Effector memory CD8-positive, alpha-beta T cell (primary cell): ENCODE measurements around the gene TPK1.
"Not testable (repeated sequence)": the region's sequence is repeated elsewhere in the genome, so short reads cannot be mapped to it uniquely, and the experiment has no call there.

ENCODE experiments used
- ATAC-seq: fragments of 150-1000 bp; cut with Tn5 transposase; replicated peaks from 2 replicates; pipeline ENCODE4 v1.10.0; 2021; ENCODE audit warnings: mild to moderate bottlenecking, moderate library complexity
- DNase-seq, 3 experiments: peaks; one replicate each; pipeline ENCODE4 v3.0.0; 2021
- H3K27ac Mint-ChIP-seq, 2 donors: one replicate each; pipeline ENCODE4 v1.8.0; 2022; ENCODE audit warnings: mild to moderate bottlenecking in 2 of 2, mixed read lengths in 2 of 2, moderate library complexity in 2 of 2
- H3K27me3 Mint-ChIP-seq, 2 donors: one replicate each; pipeline ENCODE4 v1.8.0; 2022; ENCODE audit warnings: mixed read lengths in 2 of 2
- H3K36me3 Mint-ChIP-seq: one replicate; pipeline ENCODE4 v1.8.0; 2022; ENCODE audit warnings: mild to moderate bottlenecking, moderate library complexity, mixed read lengths; ENCODE audit not compliant: insufficient read depth
- H3K4me1 Mint-ChIP-seq, 2 donors: one replicate each; pipeline ENCODE4 v1.8.0; 2022; ENCODE audit warnings: low read depth in 2 of 2, mixed read lengths in 2 of 2
- H3K4me3 Mint-ChIP-seq, 2 donors: one replicate each; pipeline ENCODE4 v1.8.0; 2022; ENCODE audit warnings: mild to moderate bottlenecking in 2 of 2, mixed read lengths in 2 of 2, moderate library complexity in 2 of 2
- H3K9me3 Mint-ChIP-seq, 2 donors: one replicate each; pipeline ENCODE4 v1.8.0; 2022; ENCODE audit warnings: mixed read lengths in 2 of 2

Gene TPK1

DNA sequence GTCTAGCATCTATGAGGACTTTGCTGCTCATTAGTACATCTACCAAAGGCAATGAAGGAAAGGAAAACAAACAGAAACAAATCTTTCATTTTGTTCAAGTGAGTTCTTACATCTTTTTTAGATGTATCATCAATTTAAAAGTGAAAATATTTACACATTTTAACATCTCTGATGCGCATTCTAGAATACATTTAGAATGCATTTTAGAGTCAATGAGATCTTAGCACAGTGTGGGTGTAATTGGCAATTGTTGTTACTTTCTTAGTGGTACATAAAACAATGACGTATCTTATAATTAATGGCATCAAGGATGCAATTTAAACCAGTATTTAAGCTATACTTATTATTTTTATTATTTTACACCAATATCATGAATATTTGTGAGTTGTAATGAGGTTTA is 51.4 kb downstream of the TPK1 start:
- no peaks in the 10 kb centered on the region for H3K4me1 Mint-ChIP-seq
- H3K9me3 Mint-ChIP-seq, result no peaks in the 10 kb centered on the region
- DNase-seq (no peak), ATAC-seq (no peak)
- H3K27ac Mint-ChIP-seq, result no peak overlapping the region
- no peaks in the 10 kb centered on the region for H3K27me3 Mint-ChIP-seq
- H3K4me3 Mint-ChIP-seq, result no peak overlapping the region
- H3K36me3 Mint-ChIP-seq, result no peaks in the 10 kb centered on the region

DNA sequence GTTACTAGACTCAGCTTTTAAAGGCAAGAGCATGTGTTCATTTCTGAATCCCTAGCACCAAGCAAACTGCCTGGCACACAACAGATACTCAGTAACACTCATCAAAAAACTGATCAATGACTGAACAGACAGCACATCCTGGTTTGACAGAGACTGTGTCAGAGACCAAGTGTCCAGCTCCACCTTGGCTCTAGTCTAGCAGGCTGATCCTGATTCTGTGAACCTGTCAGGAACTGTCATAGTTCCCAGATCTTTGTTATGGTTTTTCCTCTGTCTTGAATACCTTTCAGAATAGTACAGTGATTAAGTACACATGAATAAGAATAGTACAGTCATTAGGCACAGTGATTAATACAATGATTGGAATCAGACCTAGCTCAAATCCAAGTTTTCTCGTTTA is 53.0 kb downstream of the TPK1 start:
- DNase-seq (no peak), ATAC-seq (no peak)
- Mint-ChIP-seq H3K4me3 (no peak overlapping the region), H3K4me1 (peaks cover under 1 to 1% of the 10 kb centered on the region in 2 donors), H3K27me3 (no peaks in the 10 kb centered on the region), H3K9me3 (no peaks in the 10 kb centered on the region), H3K36me3 (no peaks in the 10 kb centered on the region), H3K27ac (no peak overlapping the region)

DNA sequence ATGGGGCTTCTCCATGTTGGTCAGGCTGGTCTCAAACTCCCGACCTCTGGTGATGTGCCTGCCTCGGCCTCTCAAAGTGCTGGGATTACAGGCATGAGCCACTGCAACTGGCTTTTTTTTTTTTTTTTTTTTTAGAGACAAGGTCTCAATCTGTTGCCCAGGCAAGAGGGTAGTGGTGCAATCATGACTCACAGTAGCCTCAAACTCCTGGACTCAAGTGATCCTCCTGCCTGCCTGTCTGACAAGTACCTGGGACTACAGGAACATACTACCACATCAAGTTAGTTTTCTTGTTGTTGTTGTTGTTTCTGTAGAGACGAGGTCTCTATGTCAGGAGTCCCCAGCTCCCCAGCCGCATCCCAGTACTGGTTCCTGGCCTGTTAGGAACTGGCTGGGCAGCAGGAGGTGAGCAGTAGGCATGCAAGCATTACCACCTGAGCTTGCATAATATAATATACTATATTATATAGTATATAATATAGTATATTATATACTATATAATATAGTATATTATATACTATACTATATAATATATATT is 55.7 kb downstream of the TPK1 start:
- Mint-ChIP-seq H3K4me1 (peaks cover 5 to 20% of the 10 kb centered on the region in 2 donors), H3K4me3 (no peak overlapping the region), H3K9me3 (no peaks in the 10 kb centered on the region), H3K27ac (no peak overlapping the region), H3K27me3 (no peaks in the 10 kb centered on the region), H3K36me3 (no peaks in the 10 kb centered on the region)
- no peak for DNase-seq
- ATAC-seq, result no peak

DNA sequence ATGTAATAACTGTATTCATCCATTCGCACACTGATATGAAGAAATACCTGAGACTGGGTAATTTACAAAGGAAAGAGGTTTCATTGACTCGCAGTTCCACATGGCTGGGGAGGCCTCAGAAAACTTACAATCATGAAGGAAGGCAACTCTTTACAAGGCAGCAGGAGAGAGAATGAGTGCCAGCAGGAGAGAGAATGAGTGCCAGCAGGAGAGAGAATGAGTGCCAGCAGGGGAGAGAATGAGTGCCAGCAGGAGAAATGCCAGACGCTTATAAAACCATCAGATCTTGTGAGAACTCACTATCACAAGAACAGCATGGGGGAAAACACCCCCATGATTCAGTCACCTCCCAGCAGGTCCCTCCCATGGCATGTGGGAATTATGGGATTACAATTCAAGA is 58.0 kb downstream of the TPK1 start:
- ATAC-seq, DNase-seq, H3K36me3 Mint-ChIP-seq, H3K4me3 Mint-ChIP-seq, H3K27me3 Mint-ChIP-seq, H3K9me3 Mint-ChIP-seq: not testable (repeated sequence)
- peak overlapping the region in 1 of 2 donors; percentile 71 for H3K27ac Mint-ChIP-seq
- H3K4me1 Mint-ChIP-seq, result peaks cover 5 to 21% of the 10 kb centered on the region in 2 donors

DNA sequence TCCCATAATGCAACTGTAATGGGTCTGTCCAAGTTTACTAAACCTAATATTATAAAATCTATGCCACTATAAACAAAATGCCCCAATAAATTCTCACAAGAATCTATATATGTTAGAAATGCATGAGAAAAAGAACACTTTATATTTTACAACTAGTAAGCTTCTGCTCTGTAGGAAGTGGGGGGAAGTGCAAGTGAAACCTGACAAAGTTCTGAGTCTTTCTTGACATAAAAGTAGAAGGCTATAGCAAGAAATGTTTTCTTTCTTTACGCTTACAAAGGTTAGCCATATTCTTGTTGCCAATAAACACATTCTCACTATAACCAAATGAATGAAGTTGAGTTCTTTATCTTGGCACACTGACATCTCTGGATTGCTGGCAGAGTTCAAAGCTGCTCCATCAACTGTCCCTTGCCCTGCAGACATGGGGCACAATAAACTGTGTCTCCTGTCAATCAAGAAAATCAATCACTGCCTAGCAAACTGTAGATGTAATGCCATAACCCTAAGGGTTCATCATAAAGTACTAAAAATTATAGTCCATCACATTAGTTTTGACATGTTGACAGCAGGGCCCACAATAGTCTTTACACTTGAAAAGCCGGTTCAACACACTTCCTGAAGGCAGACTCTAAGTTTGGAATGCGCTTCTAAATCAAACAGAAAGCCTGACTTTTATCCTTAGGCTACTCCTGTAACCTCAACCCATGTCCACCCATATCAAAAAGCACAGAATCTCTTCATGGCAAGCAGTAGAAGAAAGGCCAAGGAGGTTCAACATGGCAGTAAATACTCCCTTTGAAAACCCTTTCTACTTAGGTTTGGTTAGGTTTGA is 58.6 kb downstream of the TPK1 start:
- H3K36me3 Mint-ChIP-seq, result no peaks in the 10 kb centered on the region
- H3K27me3 Mint-ChIP-seq, result no peaks in the 10 kb centered on the region
- no peak for DNase-seq
- H3K9me3 Mint-ChIP-seq, result no peaks in the 10 kb centered on the region
- no peak overlapping the region for H3K4me3 Mint-ChIP-seq
- peak overlapping the region in 1 of 2 donors; percentile 71 for H3K27ac Mint-ChIP-seq
- H3K4me1 Mint-ChIP-seq, result peaks cover 5 to 21% of the 10 kb centered on the region in 2 donors
- no peak for ATAC-seq

DNA sequence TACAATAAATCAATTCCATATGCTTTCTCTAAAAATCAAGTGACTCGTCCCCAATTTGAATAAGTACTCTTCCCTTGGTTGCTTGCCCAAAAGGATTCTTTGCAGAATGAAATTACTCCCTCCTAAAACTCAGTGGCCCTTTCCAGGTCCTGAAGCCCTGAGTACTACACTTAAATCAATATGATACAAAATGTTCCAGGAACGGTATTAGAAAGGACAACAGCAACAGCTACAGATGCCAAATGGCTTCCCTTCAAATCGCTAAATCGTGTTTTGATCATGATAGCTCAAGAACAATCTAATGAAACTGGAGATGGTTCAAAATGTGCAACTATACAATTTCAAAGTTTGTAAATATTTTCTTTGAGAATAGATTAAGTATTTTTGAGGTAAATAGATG is 59.4 kb downstream of the TPK1 start:
- no peak for ATAC-seq
- Mint-ChIP-seq H3K4me1 (peaks cover 5 to 21% of the 10 kb centered on the region in 2 donors), H3K4me3 (no peak overlapping the region), H3K27me3 (no peaks in the 10 kb centered on the region), H3K27ac (peak overlapping the region in 1 of 2 donors; percentile 71), H3K36me3 (no peaks in the 10 kb centered on the region), H3K9me3 (no peaks in the 10 kb centered on the region)
- DNase-seq, result no peak

DNA sequence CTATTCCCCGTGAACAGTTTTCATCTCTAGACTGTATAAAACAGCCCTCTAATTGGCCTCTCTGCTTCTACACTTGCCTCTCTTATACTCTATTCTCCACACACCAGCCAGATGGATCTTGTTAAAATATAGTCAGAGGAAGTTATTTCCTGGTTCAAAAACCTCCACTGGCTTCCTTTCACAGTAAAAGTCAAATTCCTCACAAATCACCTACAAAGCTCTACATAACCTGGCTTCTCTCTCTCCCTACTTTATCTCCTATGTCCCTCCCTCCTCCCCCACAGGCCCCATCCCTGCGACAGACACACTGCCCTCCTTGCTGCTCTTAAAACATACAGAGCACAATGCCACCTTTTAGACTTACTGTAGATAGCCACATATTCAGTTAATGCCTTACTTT is 60.1 kb downstream of the TPK1 start:
- Mint-ChIP-seq H3K9me3 (no peaks in the 10 kb centered on the region), H3K27ac (no peak overlapping the region), H3K27me3 (no peaks in the 10 kb centered on the region), H3K36me3 (no peaks in the 10 kb centered on the region), H3K4me1 (peaks cover 8 to 21% of the 10 kb centered on the region in 2 donors), H3K4me3 (no peak overlapping the region)
- ATAC-seq, result no peak
- no peak for DNase-seq

DNA sequence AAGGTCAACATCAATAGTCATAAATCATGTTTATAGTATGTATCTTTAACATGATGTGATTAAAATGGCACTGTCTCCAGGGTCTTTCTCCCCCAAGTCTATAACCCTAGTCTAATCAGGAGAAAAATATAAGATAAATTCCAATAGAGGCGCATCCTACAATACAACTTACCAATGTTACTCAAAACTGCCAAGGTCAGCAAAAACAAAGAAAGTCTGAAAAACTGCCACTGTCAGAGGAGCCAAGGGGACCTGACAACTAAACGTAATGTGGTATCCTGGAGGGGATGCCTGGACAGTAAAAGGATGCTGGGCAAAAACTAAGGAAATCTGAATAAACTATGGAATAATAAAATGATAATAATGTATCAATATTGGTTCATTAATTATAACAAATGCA is 63.9 kb downstream of the TPK1 start:
- no peak overlapping the region for H3K27ac Mint-ChIP-seq
- DNase-seq (no peak), ATAC-seq (no peak)
- no peak overlapping the region for H3K4me3 Mint-ChIP-seq
- H3K9me3 Mint-ChIP-seq, result no peaks in the 10 kb centered on the region
- no peaks in the 10 kb centered on the region for H3K27me3 Mint-ChIP-seq
- H3K4me1 Mint-ChIP-seq, result peaks cover 3 to 12% of the 10 kb centered on the region in 2 donors
- H3K36me3 Mint-ChIP-seq, result no peaks in the 10 kb centered on the region

DNA sequence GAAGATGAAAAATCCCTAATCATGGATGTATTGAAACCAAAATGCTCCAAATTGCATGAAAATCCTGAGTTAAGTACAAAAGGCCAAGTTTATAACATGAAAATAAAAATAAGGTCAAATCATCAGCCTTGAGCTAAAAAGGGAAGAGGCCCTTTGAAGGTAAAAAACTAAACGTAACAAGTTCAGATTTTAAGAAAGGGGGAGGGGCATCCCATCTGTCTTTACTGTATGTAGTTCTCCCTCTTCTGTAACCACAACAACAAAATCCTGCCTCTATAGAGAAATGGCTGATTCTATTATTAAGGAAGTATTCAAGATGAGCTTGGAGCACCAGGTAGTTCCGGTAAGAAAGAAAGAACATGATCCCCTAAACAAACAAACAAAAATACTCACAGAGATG is 64.7 kb downstream of the TPK1 start:
- Mint-ChIP-seq H3K36me3 (no peaks in the 10 kb centered on the region), H3K27ac (no peak overlapping the region)

DNA sequence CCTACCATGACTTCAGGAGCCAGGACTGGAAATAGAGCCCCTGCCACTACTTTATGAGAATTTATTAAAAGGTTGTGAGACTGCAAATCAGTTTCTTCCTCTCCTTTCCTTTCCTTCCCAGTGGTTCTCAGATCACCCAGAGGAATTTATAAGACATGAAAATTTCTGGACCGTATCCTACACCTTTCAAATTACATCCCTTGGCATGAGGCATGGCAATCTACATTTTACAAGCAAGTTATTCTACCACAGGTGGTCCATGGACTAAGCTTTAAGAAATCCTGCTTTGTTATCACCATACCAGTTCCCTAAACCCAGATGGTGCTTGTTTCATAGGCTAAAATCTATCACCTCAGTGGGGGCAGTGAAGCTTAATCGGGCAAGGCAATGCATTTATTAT is 66.5 kb downstream of the TPK1 start:
- Mint-ChIP-seq H3K4me3 (no peak overlapping the region), H3K27me3 (no peaks in the 10 kb centered on the region), H3K36me3 (no peaks in the 10 kb centered on the region), H3K4me1 (peaks cover 0 to 3% of the 10 kb centered on the region in 2 donors), H3K27ac (no peak overlapping the region), H3K9me3 (no peaks in the 10 kb centered on the region)
- ATAC-seq (no peak), DNase-seq (no peak)

More for the DNA sequence above, 64.7 kb downstream of the TPK1 start:
- no peak for DNase-seq
- no peaks in the 10 kb centered on the region for H3K27me3 Mint-ChIP-seq
- H3K4me3 Mint-ChIP-seq, result no peak overlapping the region
- H3K9me3 Mint-ChIP-seq, result no peaks in the 10 kb centered on the region
- peaks cover 3 to 9% of the 10 kb centered on the region in 2 donors for H3K4me1 Mint-ChIP-seq
- no peak for ATAC-seq

DNA sequence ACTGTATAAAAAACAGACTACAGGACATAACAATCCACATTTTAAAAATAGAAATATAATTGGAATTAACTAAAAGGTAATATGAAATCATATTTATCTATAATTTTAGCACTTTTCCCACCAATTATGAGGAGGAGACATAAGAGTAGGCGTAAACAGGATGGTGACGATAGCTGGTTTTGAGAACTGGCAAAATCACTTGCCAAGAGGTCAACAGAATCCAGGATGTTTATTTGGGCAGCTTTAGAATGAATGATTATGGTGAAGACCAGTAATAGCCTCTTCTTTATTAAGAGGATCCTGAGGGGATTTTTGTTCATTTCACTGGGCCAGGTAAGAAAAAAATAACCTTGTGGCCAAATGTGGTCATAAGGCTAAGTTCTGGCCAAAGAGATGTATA is 67.2 kb downstream of the TPK1 start:
- no peaks in the 10 kb centered on the region for H3K36me3 Mint-ChIP-seq
- peaks cover 0 to 3% of the 10 kb centered on the region in 2 donors for H3K4me1 Mint-ChIP-seq
- no peaks in the 10 kb centered on the region for H3K27me3 Mint-ChIP-seq
- no peak overlapping the region for H3K27ac Mint-ChIP-seq
- H3K4me3 Mint-ChIP-seq, result no peak overlapping the region
- DNase-seq, result no peak
- H3K9me3 Mint-ChIP-seq, result no peaks in the 10 kb centered on the region
- no peak for ATAC-seq

DNA sequence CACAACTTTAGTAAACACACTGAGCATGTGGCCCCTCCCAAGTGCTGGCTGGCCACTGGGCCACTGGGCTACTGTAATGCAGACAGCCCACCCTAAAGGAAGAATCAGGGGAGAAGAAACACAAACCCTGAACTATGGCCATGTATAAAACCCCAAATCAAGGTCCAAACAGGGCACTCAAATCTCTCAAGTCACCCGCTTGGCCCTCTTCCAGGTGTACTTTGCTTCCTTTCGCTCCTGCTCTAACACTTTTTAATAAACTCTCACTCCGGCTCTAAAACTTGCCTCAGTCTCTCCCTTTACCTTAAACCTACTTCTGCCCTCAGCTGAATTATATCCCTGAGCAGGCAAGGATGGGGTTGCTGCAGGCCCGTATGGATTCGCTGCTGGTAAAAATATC is 72.6 kb downstream of the TPK1 start:
- H3K4me1 Mint-ChIP-seq, result no peaks in the 10 kb centered on the region
- no peak overlapping the region for H3K4me3 Mint-ChIP-seq
- H3K9me3 Mint-ChIP-seq, result no peaks in the 10 kb centered on the region
- H3K27me3 Mint-ChIP-seq, result no peaks in the 10 kb centered on the region
- DNase-seq, result no peak
- ATAC-seq, result no peak
- H3K36me3 Mint-ChIP-seq, result no peaks in the 10 kb centered on the region
- H3K27ac Mint-ChIP-seq, result no peak overlapping the region

DNA sequence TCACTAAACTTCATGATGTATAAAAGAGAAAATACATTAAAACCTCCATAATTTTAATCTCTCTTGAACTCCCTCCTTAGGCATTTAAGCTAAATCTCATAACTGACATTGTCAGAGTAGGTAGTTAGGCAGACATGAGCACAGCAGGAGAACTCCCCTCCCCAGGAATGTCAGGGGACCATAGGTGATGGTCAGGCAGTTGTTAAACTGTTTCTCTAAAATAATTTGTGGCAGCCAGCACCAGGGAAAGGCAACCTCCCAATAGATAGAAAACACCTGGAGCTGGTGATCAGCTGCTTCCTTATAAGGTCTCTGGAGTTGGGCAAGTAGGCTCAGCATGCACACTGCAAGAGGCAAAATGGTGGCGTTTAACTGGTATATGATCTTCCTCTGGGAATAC is 73.0 kb downstream of the TPK1 start:
- Mint-ChIP-seq H3K36me3 (no peaks in the 10 kb centered on the region), H3K4me3 (no peak overlapping the region), H3K27me3 (no peaks in the 10 kb centered on the region), H3K4me1 (no peaks in the 10 kb centered on the region), H3K27ac (no peak overlapping the region), H3K9me3 (no peaks in the 10 kb centered on the region)
- no peak for ATAC-seq
- no peak for DNase-seq

DNA sequence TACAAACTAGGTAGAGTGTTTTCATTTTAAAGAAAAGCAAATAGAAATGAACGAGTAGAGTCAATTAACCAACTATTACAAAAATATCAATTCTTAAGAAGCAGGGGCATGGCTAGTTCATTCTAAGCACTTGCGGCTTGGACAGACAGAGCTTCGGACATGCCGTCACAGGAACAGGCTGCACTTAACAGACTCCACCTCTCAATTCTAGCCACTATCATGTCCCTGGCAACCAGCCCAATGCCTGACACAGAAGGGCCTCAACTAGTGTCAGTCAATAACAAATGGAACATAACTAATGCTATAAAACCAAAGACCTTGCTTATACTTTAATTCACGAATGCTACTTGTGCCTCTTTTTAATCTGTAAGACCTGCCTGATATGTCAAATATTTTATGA is 74.4 kb downstream of the TPK1 start:
- Mint-ChIP-seq H3K4me1 (no peaks in the 10 kb centered on the region), H3K36me3 (no peaks in the 10 kb centered on the region), H3K27ac (no peak overlapping the region), H3K4me3 (no peak overlapping the region), H3K27me3 (no peaks in the 10 kb centered on the region), H3K9me3 (peaks cover 0 to 2% of the 10 kb centered on the region in 2 donors)
- ATAC-seq (no peak), DNase-seq (no peak)
